Epithelial cell of proximal tubule (primary cell): ENCODE results near the gene CCL5. TPM values are rescaled to one million over a fixed set of nuclear protein-coding genes. Genes with fewer than 3 reads are reported as not detected.
"Not testable (repeated sequence)": the region's sequence is repeated elsewhere in the genome, so short reads cannot be mapped to it uniquely, and the experiment has no call there.

Experiments used
- DNase-seq: peaks from one replicate; pipeline ENCODE4 v3.0.0-alpha.2; 2011; ENCODE audit warnings: low read depth
- H3K4me3 ChIP-seq: 2 replicates; pipeline ENCODE4 v1.5.1; 2011; ENCODE audit warnings: low read depth, mild to moderate bottlenecking, low read length
- CTCF ChIP-seq: conservative IDR thresholded peaks from 2 replicates; pipeline ENCODE4 v1.5.1; 2012; ENCODE audit warnings: low read depth, mild to moderate bottlenecking, low read length
- total RNA-seq: library from RNA; depleted of rRNA; stranded (reverse); fragments of >200 nt; gene quantifications from 2 replicates; pipeline ENCODE4 v1.2.3, GENCODE V29; 2015

Gene CCL5
- total RNA-seq, 1 donor from 2014 or later: not detected

GRCh38 chr17:35898283-35899070, 18.3 kb upstream of the CCL5 start:
- H3K4me3 ChIP-seq: no peak overlapping the region
- TF ChIP-seq CTCF: no peak
- DNase-seq: no peak

- DNase-seq, H3K4me3 ChIP-seq: not testable (repeated sequence)
Measured at GRCh38 chr17:35897772-35898171, 17.6 kb upstream of the CCL5 start.

- TF ChIP-seq CTCF: no peak
- DNase-seq: no peak
- H3K4me3 ChIP-seq: no peak overlapping the region
Measured at GRCh38 chr17:35895636-35896587, 15.8 kb upstream of the CCL5 start.

- H3K4me3 ChIP-seq: no peak overlapping the region
- no peak for TF ChIP-seq CTCF
- no peak for DNase-seq
Measured at GRCh38 chr17:35894206-35894605, 14.0 kb upstream of the CCL5 start.

- TF ChIP-seq CTCF: no peak
- DNase-seq: no peak
- H3K4me3 ChIP-seq: no peak overlapping the region
Measured at GRCh38 chr17:35893751-35894150, 13.6 kb upstream of the CCL5 start.

- no peak for TF ChIP-seq CTCF
- no peak overlapping the region for H3K4me3 ChIP-seq
- no peak for DNase-seq
Measured at GRCh38 chr17:35892091-35893035, 12.2 kb upstream of the CCL5 start.
